Left ventricle myocardium inferior (tissue), 1 donor: ENCODE results near the gene TGFBRAP1. TPM values are rescaled to one million over a fixed set of nuclear protein-coding genes. Genes with fewer than 3 reads are reported as not detected.
"Not testable (repeated sequence)": the region's sequence is repeated elsewhere in the genome, so short reads cannot be mapped to it uniquely, and the experiment has no call there.

Experiments used
- DNase-seq: peaks from one replicate; pipeline ENCODE4 v3.0.0-alpha.2; 2020
- H3K27ac ChIP-seq: fragments of 200-600 bp; replicated peaks from 2 replicates; pipeline ENCODE4 v1.8.0; 2021
- H3K27me3 ChIP-seq: fragments of 200-600 bp; 2 replicates; pipeline ENCODE4 v1.8.0; 2021; ENCODE audit warnings: low read depth
- H3K36me3 ChIP-seq: fragments of 200-600 bp; 2 replicates; pipeline ENCODE4 v1.8.0; 2021
- H3K4me1 ChIP-seq: fragments of 200-600 bp; 2 replicates; pipeline ENCODE4 v1.8.0; 2021
- H3K4me3 ChIP-seq: fragments of 200-600 bp; 2 replicates; pipeline ENCODE4 v1.8.0; 2021; ENCODE audit warnings: mild to moderate bottlenecking, moderate library complexity
- H3K9me3 ChIP-seq: fragments of 200-600 bp; replicated peaks from 2 replicates; pipeline ENCODE4 v1.8.0; 2021
- intact Hi-C: fragments of 100-400 bp; cut with micrococcal nuclease; formaldehyde crosslinking; loops from one replicate; pipeline ENCODE4 v1.11.0; 2022
- total RNA-seq: library from RNA; stranded (reverse); fragmentation: NEBNext Ultra II Directional; extraction: Animal tissue kit (Norgen Biotek cat#: 25700); gene quantifications from one replicate; pipeline ENCODE4 v1.2.1, GENCODE V29; 2021
- TF ChIP-seq, protein P1 (sequence below): fragments of 200-600 bp; IDR thresholded peaks from 2 replicates; pipeline ENCODE4 v1.8.0; 2021; ENCODE audit warnings: antibody characterized with exemption, mild to moderate bottlenecking, borderline replicate concordance
- donor health status: DM: no; HTN: yes; CAD: no; lungs with severe emphysema.

The TGFBRAP1 gene
- total RNA-seq, 1 donor from 2014 or later = 9.7 TPM

DNA sequence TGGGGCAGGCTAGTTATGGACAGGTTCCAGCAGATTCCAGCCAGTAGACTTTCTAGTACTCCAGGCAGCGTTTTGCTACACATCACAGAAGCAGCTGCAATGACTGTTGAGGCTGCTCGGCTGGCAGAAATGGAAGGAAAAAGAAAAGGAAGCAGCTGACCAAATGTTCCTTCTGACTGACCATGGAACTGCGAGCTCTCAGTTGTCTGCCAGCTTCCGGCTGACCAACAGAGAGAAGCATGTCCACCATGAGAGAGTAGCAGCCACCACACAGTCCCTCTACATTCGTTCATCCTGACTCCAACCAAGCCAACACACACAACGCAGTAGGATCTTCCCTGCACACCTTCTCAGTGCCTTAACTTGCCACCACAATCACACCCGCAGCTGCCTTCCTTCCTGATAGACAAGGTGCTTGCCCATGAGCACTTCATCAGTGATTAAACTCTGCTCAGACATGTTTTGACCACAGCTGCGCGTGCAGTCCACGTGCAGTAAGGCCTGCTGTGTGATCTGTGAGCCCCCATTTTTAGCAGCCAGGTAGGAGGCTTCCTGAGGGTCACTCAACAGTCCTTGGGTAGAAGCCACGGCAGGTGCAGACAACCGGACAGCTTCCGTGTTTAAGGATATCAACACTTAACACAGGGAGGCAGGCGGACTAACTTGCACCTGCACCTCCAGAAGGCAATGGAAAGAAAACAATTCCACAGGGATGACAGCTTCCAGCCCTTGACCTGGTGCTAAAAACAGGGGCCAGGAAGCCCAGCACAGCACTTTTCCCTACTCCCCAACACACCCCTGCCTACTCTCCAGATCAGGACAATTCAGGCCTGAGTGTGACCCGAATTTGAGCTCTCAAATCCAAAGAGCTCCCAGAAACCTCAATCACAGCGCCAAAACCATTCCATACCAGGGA is 996 bp downstream of the TGFBRAP1 start:
- TF ChIP-seq, protein P1, sequence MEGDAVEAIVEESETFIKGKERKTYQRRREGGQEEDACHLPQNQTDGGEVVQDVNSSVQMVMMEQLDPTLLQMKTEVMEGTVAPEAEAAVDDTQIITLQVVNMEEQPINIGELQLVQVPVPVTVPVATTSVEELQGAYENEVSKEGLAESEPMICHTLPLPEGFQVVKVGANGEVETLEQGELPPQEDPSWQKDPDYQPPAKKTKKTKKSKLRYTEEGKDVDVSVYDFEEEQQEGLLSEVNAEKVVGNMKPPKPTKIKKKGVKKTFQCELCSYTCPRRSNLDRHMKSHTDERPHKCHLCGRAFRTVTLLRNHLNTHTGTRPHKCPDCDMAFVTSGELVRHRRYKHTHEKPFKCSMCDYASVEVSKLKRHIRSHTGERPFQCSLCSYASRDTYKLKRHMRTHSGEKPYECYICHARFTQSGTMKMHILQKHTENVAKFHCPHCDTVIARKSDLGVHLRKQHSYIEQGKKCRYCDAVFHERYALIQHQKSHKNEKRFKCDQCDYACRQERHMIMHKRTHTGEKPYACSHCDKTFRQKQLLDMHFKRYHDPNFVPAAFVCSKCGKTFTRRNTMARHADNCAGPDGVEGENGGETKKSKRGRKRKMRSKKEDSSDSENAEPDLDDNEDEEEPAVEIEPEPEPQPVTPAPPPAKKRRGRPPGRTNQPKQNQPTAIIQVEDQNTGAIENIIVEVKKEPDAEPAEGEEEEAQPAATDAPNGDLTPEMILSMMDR = no peak
- Histone ChIP-seq H3K9me3 (no peaks in the 10 kb centered on the region), H3K27me3 (no peaks in the 10 kb centered on the region), H3K4me1 (peaks cover 27% of the 10 kb centered on the region), H3K4me3 (peak overlapping the region; percentile 85), H3K36me3 (no peaks in the 10 kb centered on the region), H3K27ac (peak overlapping the region; percentile 90)
- intact Hi-C loops = no loop called here
- no peak for DNase-seq

DNA sequence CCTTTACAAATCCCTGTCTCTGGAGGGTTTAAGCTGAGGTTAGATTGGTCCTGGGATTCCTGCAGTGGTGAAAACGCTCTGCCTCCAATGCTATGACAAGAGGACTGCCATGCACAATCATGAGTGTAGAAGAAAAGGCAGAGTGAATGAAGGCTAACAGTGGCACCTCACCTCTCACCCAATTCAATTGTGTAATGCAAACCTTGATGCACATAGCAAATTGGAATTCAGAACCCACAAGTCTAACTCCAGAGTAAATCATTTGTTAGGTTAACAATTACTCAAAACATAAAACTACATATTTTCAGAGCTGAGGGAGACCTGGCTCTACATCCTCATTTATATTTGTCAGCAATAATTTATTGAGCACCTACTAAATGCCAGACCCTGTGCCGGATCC is 1.8 kb downstream of the TGFBRAP1 start:
- Histone ChIP-seq H3K9me3 (no peaks in the 10 kb centered on the region), H3K4me1 (peaks cover 32% of the 10 kb centered on the region), H3K4me3 (no peak overlapping the region), H3K27me3 (no peaks in the 10 kb centered on the region), H3K36me3 (no peaks in the 10 kb centered on the region), H3K27ac (no peak overlapping the region)
- TF ChIP-seq, protein P1 = no peak
- intact Hi-C loops = no loop called here
- DNase-seq = no peak

DNA sequence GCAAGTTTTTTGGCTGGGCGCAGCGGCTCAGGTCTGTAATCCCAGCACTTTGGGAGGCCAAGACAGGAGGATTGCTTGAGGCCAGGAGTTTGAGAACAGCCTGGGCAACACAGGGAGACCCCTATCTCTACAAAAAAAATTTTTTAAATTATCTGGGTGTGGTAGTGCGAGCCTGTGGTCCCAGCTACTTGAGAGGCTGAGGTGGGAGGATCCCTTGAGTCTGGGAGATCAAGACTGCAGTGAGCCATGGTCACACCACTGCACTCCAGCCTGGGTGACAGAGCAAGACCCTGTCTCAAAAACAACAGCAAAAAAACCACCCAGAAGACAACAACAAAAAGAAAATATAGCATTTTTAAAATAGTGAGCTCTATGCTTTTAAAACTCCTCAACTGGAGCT is 2.3 kb downstream of the TGFBRAP1 start:
- H3K27ac ChIP-seq, DNase-seq, H3K27me3 ChIP-seq, H3K4me3 ChIP-seq, intact Hi-C loops, H3K9me3 ChIP-seq, H3K36me3 ChIP-seq: not testable (repeated sequence)
- peaks cover 32% of the 10 kb centered on the region for H3K4me1 ChIP-seq

DNA sequence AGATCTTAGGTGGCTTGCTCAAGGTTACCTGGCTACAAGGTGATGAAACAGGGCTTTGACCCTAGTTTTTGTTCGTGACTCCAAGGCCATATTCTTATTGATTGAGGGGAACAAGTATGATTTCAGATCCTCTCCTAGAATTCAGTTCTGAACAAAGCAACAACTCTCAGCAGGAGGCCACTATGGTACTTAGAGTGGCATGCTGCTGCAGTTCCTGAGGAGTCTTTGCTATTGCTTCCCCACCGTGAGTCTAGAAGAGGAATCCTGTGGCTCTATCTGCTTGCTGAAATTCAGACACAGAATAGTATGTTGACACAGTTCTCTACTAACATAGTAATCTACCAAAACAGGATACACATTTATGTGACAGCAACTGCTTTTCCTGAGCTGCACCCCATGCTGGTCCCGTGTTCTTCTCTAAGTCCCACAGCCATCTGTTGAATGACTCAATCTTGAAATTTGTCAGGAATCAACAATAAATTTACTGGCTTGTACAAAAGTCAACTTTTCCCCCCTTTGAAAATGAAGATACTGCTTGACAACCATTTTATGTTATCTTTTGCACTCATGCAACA is 4.1 kb downstream of the TGFBRAP1 start:
- Histone ChIP-seq H3K27me3 (no peaks in the 10 kb centered on the region), H3K4me1 (peaks cover 32% of the 10 kb centered on the region), H3K9me3 (no peaks in the 10 kb centered on the region), H3K36me3 (no peaks in the 10 kb centered on the region), H3K4me3 (no peak overlapping the region), H3K27ac (no peak overlapping the region)
- intact Hi-C loops = no loop called here
- no peak for DNase-seq
- TF ChIP-seq, protein P1 = no peak

DNA sequence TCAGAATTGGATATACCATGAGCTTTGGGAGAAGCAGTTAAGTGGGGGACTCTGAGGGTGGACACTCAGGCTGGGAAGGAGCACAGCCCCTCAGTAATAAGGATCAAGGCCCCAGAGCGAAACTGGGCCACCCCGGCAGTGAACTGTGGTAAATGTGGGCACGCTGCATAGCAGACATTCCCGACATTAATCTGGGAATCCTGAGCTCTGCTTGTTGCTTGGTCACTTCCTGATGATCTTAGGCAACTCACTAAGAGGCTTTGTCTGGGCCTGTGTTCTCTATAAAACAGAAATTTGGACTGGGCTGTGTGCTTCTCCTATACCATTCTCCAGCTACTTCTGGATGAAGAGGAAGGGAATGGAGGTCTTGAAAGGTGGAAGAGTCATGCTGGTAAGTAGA is 4.8 kb downstream of the TGFBRAP1 start:
- intact Hi-C loops = no loop called here
- H3K4me1 ChIP-seq = peaks cover 32% of the 10 kb centered on the region

More for the DNA sequence above, 4.8 kb downstream of the TGFBRAP1 start:
- TF ChIP-seq, protein P1 = no peak
- H3K36me3 ChIP-seq = no peaks in the 10 kb centered on the region
- DNase-seq = no peak
- H3K27ac ChIP-seq = no peak overlapping the region
- H3K27me3 ChIP-seq = no peaks in the 10 kb centered on the region
- no peaks in the 10 kb centered on the region for H3K9me3 ChIP-seq
- H3K4me3 ChIP-seq = no peak overlapping the region
